GM18951 (cell line): Measurements from ENCODE around the gene ANKIB1.

Experiments used
- POLR2A ChIP-seq: IDR thresholded peaks from 4 replicates; pipeline ENCODE4 v1.6.1; 2011; ENCODE audit warnings: mild to moderate bottlenecking; ENCODE audit not compliant: insufficient read length, insufficient read depth; ENCODE audit errors: extremely low read depth
- in situ Hi-C: fragments of 300-500 bp; cut with MboI; formaldehyde crosslinking; loops from one replicate; pipeline ENCODE4 v1.12.0; 2022; ENCODE audit warnings: low sequenced_read_pairs, mixed read lengths, inconsistent platforms; ENCODE audit not compliant: unreplicated experiment

The ANKIB1 gene

DNA sequence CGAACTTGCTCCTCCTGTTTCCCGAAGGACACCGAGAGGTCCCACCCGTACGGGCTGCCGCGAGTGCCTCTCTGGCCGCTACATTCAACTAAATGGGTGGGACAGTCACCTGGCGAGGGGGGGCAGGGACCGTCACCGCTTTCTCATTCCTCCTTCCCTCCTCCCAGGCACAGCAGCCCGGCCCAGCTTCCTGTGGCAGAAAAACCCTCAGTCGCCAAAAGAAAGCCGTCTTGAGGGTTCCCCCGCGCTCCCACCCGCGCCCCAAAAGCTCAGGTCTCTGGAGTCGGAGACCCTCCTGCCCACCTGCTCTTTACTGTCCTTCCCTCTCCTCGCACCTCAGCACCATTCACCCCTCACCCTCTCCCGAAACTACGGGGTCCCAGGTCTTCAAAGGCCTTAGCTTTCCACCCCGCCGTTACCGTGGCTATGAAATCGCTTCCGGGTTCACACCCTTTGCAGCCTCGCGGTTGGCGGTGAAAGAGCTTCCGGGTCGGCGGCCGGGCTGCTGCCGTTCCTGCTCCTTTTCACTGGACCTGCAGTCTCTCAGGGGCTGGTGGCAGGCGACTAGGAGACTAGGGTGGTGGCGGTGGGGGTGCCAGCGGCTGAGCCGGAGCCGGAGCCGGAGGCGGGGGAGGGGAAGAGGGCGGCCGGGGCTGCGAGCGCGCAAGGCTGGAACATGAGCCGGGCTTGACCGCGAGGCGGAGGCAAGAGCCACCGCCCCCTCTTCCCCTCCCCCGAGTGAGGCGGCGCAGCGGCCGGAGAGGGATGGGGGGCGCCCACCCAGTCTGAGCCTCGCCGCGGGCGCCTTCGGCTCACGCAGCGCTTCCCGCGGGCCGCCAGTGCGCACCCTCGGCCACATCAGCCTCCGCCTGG, at the start of gene ANKIB1, which contains the start of gene KRIT1:
Gene ANKIB1, plus strand, starts transcription at position 488 of the 873 bp plus-strand sequence. CDS start 49,005 bp downstream, outside the sequence.
Gene KRIT1, minus strand, starts transcription at position 428 of the 873 bp plus-strand sequence. CDS start 3,779 bp downstream, outside the sequence.
- peak; percentile 58 for TF ChIP-seq POLR2A
- in situ Hi-C loops, result no loop called here

DNA sequence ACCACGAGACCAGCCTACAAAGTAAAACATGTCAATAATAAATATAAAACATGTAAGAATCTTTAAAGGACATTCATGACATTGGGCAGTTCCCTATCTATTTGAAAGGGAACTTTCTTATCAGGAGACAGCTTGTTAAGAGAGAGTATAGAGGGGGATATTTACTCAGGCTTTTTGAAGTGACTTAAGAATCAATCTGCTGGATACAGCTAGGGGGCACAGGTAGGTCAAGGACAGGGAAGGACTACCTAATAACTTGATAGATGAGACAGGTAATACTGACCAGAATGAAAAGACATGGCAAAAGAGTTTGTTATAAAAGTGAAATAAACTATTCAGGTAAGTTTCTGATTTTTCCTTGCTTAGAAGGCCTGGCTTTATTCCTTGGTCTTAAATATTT, 45.0 kb upstream of the ANKIB1 start:
- no peak for TF ChIP-seq POLR2A
- in situ Hi-C loops, result no loop called here

DNA sequence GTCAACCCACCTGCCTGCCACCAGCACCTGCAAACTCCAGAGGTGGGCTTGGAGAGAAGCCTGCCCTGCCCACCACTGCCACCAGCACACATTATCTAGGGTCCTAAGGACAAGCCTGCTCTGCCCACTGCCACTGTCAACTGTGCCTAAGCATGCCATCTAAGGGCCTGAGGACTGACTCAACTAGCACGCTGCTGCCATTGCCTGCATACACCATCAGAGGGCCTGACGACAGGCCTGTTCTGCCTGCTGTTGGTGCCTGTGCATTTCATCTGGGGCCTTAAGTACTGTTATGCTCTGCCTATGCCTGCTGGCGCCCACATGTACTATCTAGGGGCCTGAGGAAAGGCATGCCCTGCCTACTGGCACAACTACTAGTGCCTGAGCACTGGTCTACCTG, 39.8 kb upstream of the ANKIB1 start:
- no peak for TF ChIP-seq POLR2A
- in situ Hi-C loops, result no loop called here

- no peak for TF ChIP-seq POLR2A
- in situ Hi-C loops, result no loop called here
Observed at GRCh38 chr7:92206672-92207071, 39.1 kb upstream of the ANKIB1 start.

GRCh38 chr7:92221766-92222165, 24.0 kb upstream of the ANKIB1 start:
- no peak for TF ChIP-seq POLR2A
- in situ Hi-C loops, result no loop called here

GRCh38 chr7:92226981-92227380, 18.8 kb upstream of the ANKIB1 start:
- in situ Hi-C loops, result no loop called here
- no peak for TF ChIP-seq POLR2A

GRCh38 chr7:92228100-92228499, 17.7 kb upstream of the ANKIB1 start:
- in situ Hi-C loops, result no loop called here

DNA sequence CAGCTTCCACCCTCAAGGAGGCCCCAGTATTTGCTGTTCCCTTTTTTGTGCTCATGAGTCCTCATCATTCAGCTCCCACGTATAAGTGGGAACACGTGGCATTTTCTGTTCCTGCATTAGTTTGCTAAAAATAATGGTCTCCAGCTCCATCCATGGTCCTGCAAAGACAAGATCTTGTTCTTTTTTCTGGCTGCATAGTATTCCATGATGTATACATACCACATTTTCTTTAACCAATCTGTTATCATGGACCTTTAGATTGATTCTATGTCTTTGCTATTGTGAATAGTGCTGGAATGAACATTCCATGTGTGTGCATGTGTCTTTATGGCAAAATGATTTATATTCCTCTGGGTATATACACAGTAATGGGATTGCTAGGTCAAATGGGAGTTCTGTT, 17.0 kb upstream of the ANKIB1 start:
- TF ChIP-seq POLR2A, result no peak
- in situ Hi-C loops, result no loop called here

More at GRCh38 chr7:92228100-92228499, 17.7 kb upstream of the ANKIB1 start:
- TF ChIP-seq POLR2A, result no peak

GRCh38 chr7:92230547-92230946, 15.2 kb upstream of the ANKIB1 start:
- no peak for TF ChIP-seq POLR2A
- in situ Hi-C loops, result no loop called here

GRCh38 chr7:92242972-92243371, 2.8 kb upstream of the ANKIB1 start:
- in situ Hi-C loops, result no loop called here
- no peak for TF ChIP-seq POLR2A

GRCh38 chr7:92244808-92245486, 827 bp upstream of the ANKIB1 start:
- in situ Hi-C loops, result no loop called here
- TF ChIP-seq POLR2A, result no peak

DNA sequence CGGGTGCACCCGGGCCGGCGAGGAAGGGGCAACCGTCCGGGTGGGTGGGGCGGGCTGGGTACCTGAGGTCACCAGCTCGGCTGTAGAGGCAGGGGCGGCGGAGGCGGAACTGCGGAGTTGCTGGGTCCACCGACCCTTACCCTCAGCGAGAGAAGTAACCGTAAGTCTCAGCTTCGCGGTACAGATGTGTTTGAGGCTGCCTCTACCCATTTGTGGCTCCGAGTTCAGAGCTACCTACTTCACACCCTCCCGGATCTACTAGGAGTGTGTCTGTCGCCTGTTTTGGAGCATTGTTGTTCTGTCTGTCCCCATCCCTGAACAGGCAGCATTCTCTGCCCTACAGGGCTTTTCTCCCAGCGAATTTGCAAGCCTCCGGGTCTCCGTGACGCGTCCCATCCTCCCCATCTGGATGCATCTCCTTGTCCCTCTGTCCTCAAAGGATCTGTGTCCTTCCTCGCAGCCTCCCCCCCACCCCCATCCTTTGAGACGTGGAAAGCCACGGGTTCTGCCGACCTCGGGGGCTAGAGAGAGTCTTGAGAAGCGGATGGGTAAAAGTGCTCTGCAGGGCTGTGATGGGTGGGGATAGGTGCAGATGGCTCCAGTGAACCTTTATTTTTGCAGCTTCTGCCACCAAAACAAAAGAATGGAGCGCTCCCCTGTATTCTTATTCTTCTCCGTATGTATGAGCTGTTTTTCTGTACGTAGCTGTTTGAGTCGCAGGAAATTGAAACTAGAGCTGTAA, 757 bp downstream of the ANKIB1 start:
- TF ChIP-seq POLR2A, result no peak
- in situ Hi-C loops, result no loop called here

- in situ Hi-C loops, result no loop called here
- TF ChIP-seq POLR2A, result no peak
Observed at GRCh38 chr7:92250603-92251002, 4.8 kb downstream of the ANKIB1 start.
